Common myeloid progenitor, CD34-positive (primary cell): Measurements from ENCODE around the gene MBD1.
"Not testable (repeated sequence)": the region's sequence is repeated elsewhere in the genome, so short reads cannot be mapped to it uniquely, and the experiment has no call there.

Source experiments
- CTCF ChIA-PET: fragments of 350-600 bp; sonication (Branson Sonifier 250); formaldehyde crosslinking; loops from one replicate; lab custom pipeline; 2021; ENCODE audit warnings: antibody characterized with exemption; lab: Charles Lee
- POLR2A ChIA-PET: fragments of 350-600 bp; sonication (Branson Sonifier 250); formaldehyde crosslinking; loops from one replicate; lab custom pipeline; 2021; ENCODE audit warnings: antibody characterized with exemption; lab: Charles Lee
- DNase-seq, 3 donors: peaks; one replicate each; pipeline versions ENCODE4 v3.0.0 to v3.0.0-alpha.2; 2013
- H3K27ac ChIP-seq, 2 experiments: 1 replicate in 1 of 2; 2 replicates in 1 of 2; pipeline ENCODE4 v1.7.0; 2013; ENCODE audit warnings: inconsistent platforms in 2 of 2, low read length in 2 of 2, mild to moderate bottlenecking in 2 of 2, low read depth in 1 of 2, moderate library complexity in 1 of 2; ENCODE audit not compliant: severe bottlenecking in 2 of 2, insufficient read depth in 1 of 2, poor library complexity in 1 of 2
- H3K27me3 ChIP-seq, 5 experiments: replicated peaks in 2 of 5; 1 replicate in 3 of 5; 2 replicates in 2 of 5; pipeline versions ENCODE4 v1.6.1 to v1.7.0; 2013; ENCODE audit warnings: low read length in 4 of 5, mild to moderate bottlenecking in 2 of 5, moderate library complexity in 2 of 5, inconsistent platforms in 1 of 5; ENCODE audit not compliant: insufficient read depth in 5 of 5, control insufficient read depth in 4 of 5
- H3K36me3 ChIP-seq, 4 experiments: 1 replicate in 2 of 4; 2 replicates in 2 of 4; pipeline versions ENCODE4 v1.6.1 to v1.7.0; 2013; ENCODE audit warnings: low read length in 3 of 4, control low read depth in 1 of 4, mild to moderate bottlenecking in 1 of 4; ENCODE audit not compliant: control insufficient read depth in 4 of 4, insufficient read depth in 4 of 4
- H3K4me1 ChIP-seq, 4 experiments: 1 replicate in 3 of 4; 2 replicates in 1 of 4; pipeline versions ENCODE4 v1.6.1 to v1.7.1; 2013; ENCODE audit warnings: low read length in 3 of 4, mild to moderate bottlenecking in 3 of 4, control low read depth in 1 of 4, inconsistent platforms in 1 of 4, moderate library complexity in 1 of 4; ENCODE audit not compliant: control insufficient read depth in 4 of 4, insufficient read depth in 4 of 4; ENCODE audit errors: control extremely low read depth in 1 of 4
- H3K4me3 ChIP-seq, 7 experiments: 1 replicate in 4 of 7; 2 replicates in 3 of 7; pipeline versions ENCODE4 v1.5.1 to v1.7.0; 2013; ENCODE audit warnings: mild to moderate bottlenecking in 7 of 7, low read length in 6 of 7, moderate library complexity in 6 of 7, inconsistent platforms in 2 of 7, low read depth in 2 of 7, control low read depth in 1 of 7; ENCODE audit not compliant: insufficient read depth in 4 of 7, control insufficient read depth in 1 of 7; ENCODE audit errors: extremely low read depth in 1 of 7
- H3K9me3 ChIP-seq, 5 experiments: 1 replicate in 4 of 5; 2 replicates in 1 of 5; pipeline versions ENCODE4 v1.6.1 to v1.7.1; 2013; ENCODE audit warnings: low read length in 4 of 5, mild to moderate bottlenecking in 2 of 5, inconsistent platforms in 1 of 5, low read depth in 1 of 5, moderate library complexity in 1 of 5; ENCODE audit not compliant: control insufficient read depth in 4 of 5, insufficient read depth in 2 of 5; ENCODE audit errors: control extremely low read depth in 1 of 5
- WGBS: methylation state at CpG from one replicate; pipeline ENCODE4 v1.1.5; 2013; ENCODE audit not compliant: insufficient coverage; 5-methylcytosine and 5-hydroxymethylcytosine counted together

The MBD1 gene

GRCh38 chr18:50249576-50249975, 31.7 kb downstream of the MBD1 start:
- H3K9me3 ChIP-seq = peaks cover 0 to 3% (median 0%) of the 10 kb centered on the region in 5 experiments
- H3K36me3 ChIP-seq = no peaks in the 10 kb centered on the region
- ChIA-PET CTCF (no interaction called here), POLR2A (no interaction called here)
- no peaks in the 10 kb centered on the region for H3K27me3 ChIP-seq
- H3K4me3 ChIP-seq = no peak overlapping the region
- H3K4me1 ChIP-seq = no peaks in the 10 kb centered on the region
- H3K27ac ChIP-seq = no peak overlapping the region
- DNase-seq = no peak

- POLR2A ChIA-PET = no interaction called here
Measured at GRCh38 chr18:50247561-50247960, 33.8 kb downstream of the MBD1 start.

GRCh38 chr18:50241768-50242167, 39.6 kb downstream of the MBD1 start:
- CTCF ChIA-PET = interaction anchor here (1.2 kb wide), 1 partner anchor 23 kb away, joined by 4 read pairs; no protein-coding TSS in a partner anchor
- H3K4me3 ChIP-seq, H3K27me3 ChIP-seq, POLR2A ChIA-PET, H3K4me1 ChIP-seq, H3K36me3 ChIP-seq, H3K27ac ChIP-seq, DNase-seq: not testable (repeated sequence)
- H3K9me3 ChIP-seq = peaks cover 0 to 11% (median 2%) of the 10 kb centered on the region in 5 experiments
- 99% methylated on average over 4 of the region's 8 CpGs for WGBS

More at GRCh38 chr18:50247561-50247960, 33.8 kb downstream of the MBD1 start:
- CTCF ChIA-PET = no interaction called here
- Histone ChIP-seq H3K4me3 (no peak overlapping the region), H3K9me3 (peaks cover 0 to 3% (median 0%) of the 10 kb centered on the region in 5 experiments), H3K27ac (no peak overlapping the region), H3K36me3 (no peaks in the 10 kb centered on the region), H3K27me3 (no peaks in the 10 kb centered on the region), H3K4me1 (no peaks in the 10 kb centered on the region)
- no peak for DNase-seq

- H3K9me3 ChIP-seq = peaks cover 0 to 11% (median 2%) of the 10 kb centered on the region in 5 experiments
- POLR2A ChIA-PET = no interaction called here
- no peak overlapping the region for H3K27ac ChIP-seq
- no peaks in the 10 kb centered on the region for H3K4me1 ChIP-seq
- no peaks in the 10 kb centered on the region for H3K27me3 ChIP-seq
- no peak for DNase-seq
- WGBS = 94% methylated on average over 3 of the region's 3 CpGs
- CTCF ChIA-PET = no interaction called here
- H3K4me3 ChIP-seq = no peak overlapping the region
- H3K36me3 ChIP-seq = no peaks in the 10 kb centered on the region
Measured at GRCh38 chr18:50240080-50240563, 41.2 kb downstream of the MBD1 start.

- no peak for DNase-seq
- H3K27ac ChIP-seq = no peak overlapping the region
- peaks cover 0 to 10% (median 0%) of the 10 kb centered on the region in 5 experiments for H3K27me3 ChIP-seq
- ChIA-PET POLR2A (no interaction called here), CTCF (no interaction called here)
- no peaks in the 10 kb centered on the region for H3K9me3 ChIP-seq
- peaks cover 0 to 3% (median 0%) of the 10 kb centered on the region in 4 experiments for H3K4me1 ChIP-seq
- no peaks in the 10 kb centered on the region for H3K36me3 ChIP-seq
- H3K4me3 ChIP-seq = no peak overlapping the region
- WGBS = 100% methylated on average over 1 of the region's 2 CpGs
Measured at GRCh38 chr18:50232419-50232818, 48.9 kb downstream of the MBD1 start.

GRCh38 chr18:50231621-50232020, 49.7 kb downstream of the MBD1 start:
- Histone ChIP-seq H3K27ac (no peak overlapping the region), H3K9me3 (no peaks in the 10 kb centered on the region), H3K36me3 (no peaks in the 10 kb centered on the region), H3K4me1 (peaks cover 0 to 3% (median 0%) of the 10 kb centered on the region in 4 experiments), H3K27me3 (peaks cover 0 to 10% (median 0%) of the 10 kb centered on the region in 5 experiments), H3K4me3 (no peak overlapping the region)
- POLR2A ChIA-PET = no interaction called here
- 91% methylated on average over 4 of the region's 4 CpGs for WGBS
- CTCF ChIA-PET = no interaction called here
- DNase-seq = no peak

- CTCF ChIA-PET = interaction anchor here (2.7 to 4.7 kb wide), 2 partner anchors 136 to 209 kb away, joined by 15 to 44 read pairs; no protein-coding TSS in a partner anchor
- POLR2A ChIA-PET, H3K36me3 ChIP-seq, H3K27ac ChIP-seq, H3K4me3 ChIP-seq, DNase-seq, H3K4me1 ChIP-seq, H3K9me3 ChIP-seq: not testable (repeated sequence)
- WGBS = 75% methylated on average over 4 of the region's 4 CpGs
- peaks cover 0 to 21% (median 4%) of the 10 kb centered on the region in 5 experiments for H3K27me3 ChIP-seq
Measured at GRCh38 chr18:50220249-50220648, 61.1 kb downstream of the MBD1 start.
